Kidney capillary endothelial cell (primary cell): ENCODE results near the gene AP2A2.

ENCODE experiments used
- DNase-seq: peaks from one replicate; pipeline ENCODE4 v3.0.0-alpha.2; 2018; ENCODE audit warnings: low spot score

Gene AP2A2

GRCh38 chr11:1030086-1030485 lies 104.4 kb downstream of the AP2A2 start:
- no peak for DNase-seq

- DNase-seq, result no peak
Observed at GRCh38 chr11:1030556-1030955, 104.9 kb downstream of the AP2A2 start.

GRCh38 chr11:1031121-1031899 lies 105.6 kb downstream of the AP2A2 start:
- no peak for DNase-seq

- no peak for DNase-seq
Observed at GRCh38 chr11:1032310-1032891, 106.7 kb downstream of the AP2A2 start.

GRCh38 chr11:1033016-1033798 lies 107.5 kb downstream of the AP2A2 start:
- DNase-seq, result no peak

GRCh38 chr11:1034001-1034400 lies 108.3 kb downstream of the AP2A2 start:
- DNase-seq, result no peak

GRCh38 chr11:1034456-1035295 lies 109.0 kb downstream of the AP2A2 start:
- no peak for DNase-seq

GRCh38 chr11:1035577-1036283 lies 110.1 kb downstream of the AP2A2 start:
- no peak for DNase-seq

GRCh38 chr11:1036303-1036923 lies 110.7 kb downstream of the AP2A2 start, which contains the start of gene MUC6:
Gene MUC6 (minus strand): TSS chr11:1036718. CDS start chr11:1036655, 63 bp downstream.
- no peak for DNase-seq

GRCh38 chr11:1036931-1037330 lies 111.3 kb downstream of the AP2A2 start:
- DNase-seq, result no peak

- no peak for DNase-seq
Observed at GRCh38 chr11:1037506-1038055, 111.9 kb downstream of the AP2A2 start.

- no peak for DNase-seq
Observed at GRCh38 chr11:1038361-1038760, 112.7 kb downstream of the AP2A2 start.

GRCh38 chr11:1038921-1039320 lies 113.3 kb downstream of the AP2A2 start:
- no peak for DNase-seq

GRCh38 chr11:1039481-1040427 lies 114.1 kb downstream of the AP2A2 start:
- no peak for DNase-seq

GRCh38 chr11:1040428-1041148 lies 114.9 kb downstream of the AP2A2 start:
- DNase-seq, result no peak

GRCh38 chr11:1041149-1041467 lies 115.4 kb downstream of the AP2A2 start:
- no peak for DNase-seq

- no peak for DNase-seq
Observed at GRCh38 chr11:1041471-1041870, 115.8 kb downstream of the AP2A2 start.

- DNase-seq, result no peak
Observed at GRCh38 chr11:1041936-1042608, 116.4 kb downstream of the AP2A2 start.
